ENCODE results near the gene DCUN1D1. TPM values are rescaled to one million over a fixed set of nuclear protein-coding genes. Genes with fewer than 3 reads are reported as not detected.
"Not testable (repeated sequence)": the region's sequence is repeated elsewhere in the genome, so short reads cannot be mapped to it uniquely, and the experiment has no call there.

Gene DCUN1D1
- total and polyA plus RNA-seq, 8 donors, result 37.4 to 47.4 (median 41.0) TPM

GRCh38 chr3:183008303-183008702 lies 28.0 kb upstream of the DCUN1D1 start:
- no peak overlapping the region for H3K4me3 ChIP-seq
- intact Hi-C loops (cut with DNase I), result no loop called here
- H3K36me3 ChIP-seq, result peaks cover 0 to 3% of the 10 kb centered on the region in 2 donors
- no peaks in the 10 kb centered on the region for H3K27me3 ChIP-seq
- no peaks in the 10 kb centered on the region for H3K4me1 ChIP-seq
- DNase-seq (no peak), ATAC-seq (no peak)
- no peak overlapping the region for H3K27ac ChIP-seq
- TF ChIP-seq CTCF (IDR thresholded peaks at IDR 0.05), result no peak
- H3K9me3 ChIP-seq, result no peaks in the 10 kb centered on the region

- H3K27ac ChIP-seq, result no peak overlapping the region
- no peaks in the 10 kb centered on the region for H3K27me3 ChIP-seq
- no peak for ATAC-seq
- no peak for TF ChIP-seq CTCF (IDR thresholded peaks at IDR 0.05)
- H3K4me3 ChIP-seq, result no peak overlapping the region
- intact Hi-C loops (cut with DNase I), result no loop called here
- H3K4me1 ChIP-seq, result no peaks in the 10 kb centered on the region
- no peak for DNase-seq
- H3K36me3 ChIP-seq, result no peaks in the 10 kb centered on the region
- H3K9me3 ChIP-seq, result no peaks in the 10 kb centered on the region
These were observed 26.2 kb upstream of the DCUN1D1 start for GRCh38 chr3:183006396-183007002.

GRCh38 chr3:182999767-183000166 lies 19.4 kb upstream of the DCUN1D1 start:
- Histone ChIP-seq H3K4me3 (no peak overlapping the region), H3K4me1 (no peaks in the 10 kb centered on the region), H3K9me3 (peaks cover 0 to 4% of the 10 kb centered on the region in 2 donors), H3K27ac (no peak overlapping the region), H3K36me3 (no peaks in the 10 kb centered on the region), H3K27me3 (no peaks in the 10 kb centered on the region)
- no peak for ATAC-seq
- no peak for DNase-seq
- TF ChIP-seq CTCF (IDR thresholded peaks at IDR 0.05), result no peak
- intact Hi-C loops (cut with DNase I), result no loop called here

- H3K9me3 ChIP-seq, result peaks cover 0 to 13% of the 10 kb centered on the region in 2 donors
- DNase-seq; H3K4me1 ChIP-seq; H3K36me3 ChIP-seq; ATAC-seq; H3K4me3 ChIP-seq; H3K27me3 ChIP-seq; H3K27ac ChIP-seq; intact Hi-C loops (cut with DNase I): not testable (repeated sequence)
These were observed 13.3 kb upstream of the DCUN1D1 start for GRCh38 chr3:182993486-182994201.

GRCh38 chr3:182989566-182989965 lies 9.2 kb upstream of the DCUN1D1 start:
- Histone ChIP-seq H3K9me3 (peaks cover 0 to 7% of the 10 kb centered on the region in 2 donors), H3K36me3 (no peaks in the 10 kb centered on the region), H3K27me3 (no peaks in the 10 kb centered on the region), H3K4me1 (no peaks in the 10 kb centered on the region), H3K27ac (no peak overlapping the region), H3K4me3 (no peak overlapping the region)
- no peak for TF ChIP-seq CTCF (IDR thresholded peaks at IDR 0.05)
- peak in 1 of 4 donors; percentile 44 for DNase-seq
- intact Hi-C loops (cut with DNase I), result no loop called here
- peak; percentile 84 for ATAC-seq

All from left lung (tissue), 10 donors.